ENCODE results near the gene ZNF547.

The ZNF547 gene

DNA sequence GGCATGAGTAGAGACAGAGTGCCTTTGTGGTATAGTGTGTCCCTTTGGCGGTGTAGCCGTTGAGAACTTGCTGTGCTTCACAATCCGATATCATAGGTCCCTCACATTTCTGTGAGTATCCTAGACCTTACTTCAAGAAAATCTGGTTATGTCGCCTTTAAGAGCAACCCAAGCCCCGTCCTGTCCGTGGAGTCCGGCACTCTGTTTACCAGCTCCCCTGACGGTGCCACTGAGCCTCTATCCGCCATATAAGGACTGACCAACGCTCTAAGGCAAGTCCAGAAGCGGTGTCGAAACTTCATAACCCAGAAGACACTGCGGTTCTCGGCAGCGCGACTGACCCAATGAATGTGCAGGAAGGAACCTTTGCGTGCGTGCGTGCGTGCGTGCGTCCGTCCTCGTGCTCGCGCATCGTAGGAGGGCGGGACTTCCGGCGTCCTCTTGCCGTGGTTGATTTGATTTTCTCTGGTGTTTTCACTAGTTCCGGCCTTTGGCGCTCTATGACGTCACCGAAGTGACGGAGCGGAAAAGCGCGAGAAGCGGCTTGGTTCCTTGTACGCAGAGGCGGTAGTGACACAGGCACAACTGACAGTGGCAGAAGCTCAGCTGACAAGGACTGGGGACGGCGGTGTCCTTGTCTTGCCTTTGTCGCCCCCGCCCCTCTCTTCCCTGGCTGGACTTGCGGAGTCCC is at the start of gene ZNF547, which contains the start of gene TRAPPC2B:
Gene ZNF547 (plus strand): TSS at position 555 of the 691 bp plus-strand sequence. CDS start 5,005 bp downstream, outside the sequence.
Gene TRAPPC2B (plus strand): TSS at position 555 of the 691 bp plus-strand sequence. CDS start 1,283 bp downstream, outside the sequence.
- DNase-seq (ENCODE audit: low spot score) = peak; percentile 99

DNA sequence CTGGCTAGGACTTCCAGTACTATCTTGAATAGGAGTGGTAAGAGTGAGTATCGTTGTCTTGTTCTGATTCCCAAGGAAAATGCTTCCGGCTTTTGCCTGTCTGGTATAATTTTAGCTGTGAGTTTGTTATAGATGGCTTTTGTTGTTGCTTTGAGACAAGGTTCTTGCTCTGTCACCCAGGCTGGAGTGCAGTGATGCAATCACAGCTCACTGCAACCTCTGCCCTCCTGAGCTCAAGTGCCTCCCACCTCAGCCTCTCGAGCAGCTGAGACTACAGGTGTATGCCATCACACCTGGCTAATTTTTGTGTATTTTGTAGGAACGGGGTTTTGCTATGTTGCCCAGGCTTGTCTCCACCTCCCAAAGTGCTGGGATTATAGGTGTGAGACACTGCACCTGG is 49.2 kb upstream of the ZNF547 start:
- DNase-seq (ENCODE audit: low spot score) = no peak

DNA sequence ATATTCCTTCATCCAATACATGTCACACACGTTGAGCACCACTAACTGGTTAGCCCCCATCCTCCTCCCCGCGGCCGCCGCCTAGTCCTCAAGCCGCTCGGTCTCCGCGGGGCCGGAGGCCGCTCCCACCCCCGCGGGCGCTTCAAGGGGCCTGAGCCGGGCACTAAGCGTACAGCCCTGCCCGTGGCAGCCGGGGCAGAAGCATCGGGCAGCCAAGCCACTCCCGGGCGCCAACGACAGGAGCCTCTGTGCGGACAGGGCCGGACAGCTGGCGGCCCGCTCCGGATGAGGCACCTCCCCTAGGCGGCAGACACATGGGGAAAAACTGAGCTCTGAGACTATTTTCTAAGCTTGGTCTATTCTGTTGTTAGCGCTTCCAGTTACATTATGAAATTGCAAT is 45.8 kb upstream of the ZNF547 start:
- DNase-seq (ENCODE audit: low spot score) = no peak

DNA sequence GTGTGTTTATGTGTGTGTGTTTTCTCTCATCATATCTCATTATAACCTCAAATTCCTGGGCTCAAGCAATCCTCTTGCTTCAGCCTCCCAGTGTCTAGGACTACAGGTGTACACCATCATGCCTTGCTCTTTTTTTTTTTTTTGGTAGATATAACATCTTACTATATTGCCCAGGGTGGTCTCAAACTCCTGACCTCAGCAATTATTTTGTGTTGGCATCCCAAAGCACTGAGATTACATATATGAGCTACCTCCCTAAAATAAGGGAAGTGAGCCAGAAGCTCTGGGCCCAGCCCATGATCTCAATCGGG is 43.5 kb upstream of the ZNF547 start:
- no peak for DNase-seq (ENCODE audit: low spot score)

DNA sequence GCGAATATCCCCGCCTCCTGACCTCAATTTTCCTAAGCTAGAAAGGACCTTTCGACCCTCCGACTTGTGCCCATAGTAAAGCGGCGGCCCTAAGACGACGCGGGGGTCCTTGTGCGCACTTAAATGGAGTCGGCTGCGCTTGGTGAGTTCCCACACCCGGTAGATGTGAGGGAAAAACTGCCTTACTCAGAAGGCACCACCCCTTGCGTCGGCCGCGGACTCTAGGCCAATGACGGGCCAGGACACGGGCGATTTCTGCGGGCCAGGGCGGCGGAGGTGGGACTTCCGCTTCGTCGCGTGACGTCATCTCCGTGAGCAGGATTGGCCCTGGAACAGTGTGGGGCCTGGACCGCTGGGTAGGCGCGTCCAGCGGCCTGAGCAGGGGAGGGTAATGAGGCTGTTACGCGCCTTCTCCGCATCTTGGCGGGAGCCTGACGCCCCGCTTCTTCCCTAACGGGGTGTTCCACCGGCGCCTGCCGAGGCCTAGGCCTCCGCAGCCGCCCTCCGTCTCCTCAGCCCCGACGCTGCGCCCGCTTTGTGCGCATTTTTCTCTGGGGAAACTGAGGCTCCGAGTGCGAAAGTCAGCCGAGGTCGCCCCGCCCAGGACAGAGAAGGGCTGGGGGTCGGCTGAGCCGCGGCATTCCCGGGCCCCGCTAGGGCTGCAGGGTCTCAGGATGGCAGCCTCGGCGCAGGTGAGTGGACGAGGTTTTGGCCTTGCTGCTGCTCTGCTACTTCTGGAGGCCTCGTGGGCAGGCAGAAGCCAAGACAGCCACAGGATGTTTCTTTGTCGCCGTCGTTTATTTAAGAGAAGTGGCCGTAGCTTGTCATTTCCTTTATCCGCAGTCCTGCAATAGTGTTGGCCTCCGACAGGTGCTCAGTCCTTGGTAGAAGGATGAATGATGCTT is 42.9 kb upstream of the ZNF547 start, which contains the start of gene ZNF543:
Gene ZNF543 (plus strand): TSS at position 293 of the 905 bp plus-strand sequence. CDS start 382 bp downstream, at position 675.
- DNase-seq (ENCODE audit: low spot score) = peak; percentile 95

DNA sequence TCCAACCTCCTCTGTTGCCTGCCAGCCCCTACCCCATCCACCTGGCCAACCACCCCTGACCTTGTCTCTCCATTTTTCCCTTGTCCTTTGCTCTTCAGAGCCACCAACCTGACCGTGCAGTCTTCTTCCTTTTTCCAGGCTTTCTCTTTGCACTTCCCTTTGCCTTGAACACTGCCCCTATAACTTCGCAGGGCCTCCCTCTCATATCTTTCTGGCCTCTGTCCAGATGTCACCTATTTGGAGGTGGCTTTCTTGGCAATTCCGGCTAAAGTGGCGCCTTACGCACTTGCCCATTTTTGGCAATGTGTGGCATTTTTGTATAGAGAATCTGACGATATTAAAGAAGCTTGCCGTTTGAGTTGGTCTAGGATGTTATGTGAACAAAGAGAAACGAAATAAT is 42.2 kb upstream of the ZNF547 start:
- no peak for DNase-seq (ENCODE audit: low spot score)

DNA sequence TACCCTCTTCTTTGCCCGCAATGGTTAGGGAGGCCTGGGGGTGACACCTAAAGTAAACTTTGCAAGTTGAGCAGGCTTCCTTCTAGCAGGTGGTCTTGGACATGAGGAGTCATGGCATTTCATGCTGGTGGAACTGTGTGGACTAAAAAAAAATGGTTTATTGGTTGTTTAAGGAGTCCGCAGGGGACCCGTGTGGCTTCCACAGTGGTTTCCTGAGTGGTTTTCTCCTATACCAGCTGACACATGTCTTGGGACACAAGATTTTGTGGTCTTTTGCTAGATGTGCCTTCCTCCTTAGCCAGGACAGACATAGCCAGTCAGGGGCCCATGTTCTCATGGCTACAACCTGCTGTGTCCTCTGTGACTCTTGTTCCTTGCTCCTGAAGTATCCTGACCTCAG is 41.6 kb upstream of the ZNF547 start:
- DNase-seq (ENCODE audit: low spot score) = no peak

DNA sequence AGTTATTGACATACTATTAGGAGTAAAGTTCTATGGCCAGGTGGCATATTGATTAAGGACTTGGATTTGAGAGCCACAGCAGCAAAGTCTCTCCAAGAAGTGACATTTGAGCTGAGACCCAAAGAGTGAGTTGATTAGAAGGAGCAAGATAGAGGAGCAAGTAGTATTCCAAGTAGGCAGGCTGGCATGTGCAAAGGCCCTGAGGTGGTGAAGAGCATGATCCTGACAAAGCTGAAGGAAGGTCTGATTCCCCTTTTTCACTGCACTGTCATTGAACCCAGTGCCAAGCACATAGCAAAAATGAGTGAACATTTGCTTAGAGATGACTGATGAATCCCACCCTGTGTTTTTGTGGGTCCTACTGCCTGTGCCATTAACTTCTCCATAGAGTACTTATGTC is 38.4 kb upstream of the ZNF547 start:
- no peak for DNase-seq (ENCODE audit: low spot score)

DNA sequence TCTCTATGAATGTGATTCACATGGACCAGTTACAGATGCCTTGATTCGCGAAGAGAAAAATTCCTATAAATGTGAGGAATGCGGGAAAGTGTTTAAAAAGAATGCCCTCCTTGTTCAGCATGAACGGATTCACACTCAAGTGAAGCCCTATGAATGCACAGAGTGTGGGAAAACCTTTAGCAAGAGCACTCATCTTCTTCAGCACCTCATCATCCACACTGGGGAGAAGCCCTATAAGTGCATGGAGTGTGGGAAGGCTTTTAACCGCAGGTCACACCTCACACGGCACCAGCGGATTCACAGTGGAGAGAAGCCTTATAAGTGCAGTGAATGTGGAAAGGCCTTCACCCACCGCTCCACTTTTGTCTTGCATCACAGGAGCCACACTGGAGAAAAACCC is 35.4 kb upstream of the ZNF547 start:
- no peak for DNase-seq (ENCODE audit: low spot score)

DNA sequence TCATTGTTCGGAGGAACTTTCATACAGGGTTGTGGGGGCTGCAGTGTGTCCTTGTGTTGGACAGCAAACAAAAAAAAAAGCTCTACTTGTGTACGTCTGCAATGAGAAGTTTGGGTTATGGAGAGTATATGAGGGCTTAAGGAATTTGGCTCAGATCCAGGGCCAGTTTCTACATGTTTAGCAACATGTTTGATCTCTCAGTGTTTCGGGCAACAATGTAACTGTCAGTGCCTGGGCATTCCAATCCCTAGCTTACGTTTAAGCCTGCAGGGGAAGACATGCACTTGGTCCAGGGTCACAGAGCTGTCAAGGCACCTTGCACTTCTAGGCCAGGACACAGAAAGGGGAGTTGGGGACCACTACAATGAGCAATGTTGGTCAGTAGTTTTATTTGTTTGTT is 29.2 kb upstream of the ZNF547 start:
- no peak for DNase-seq (ENCODE audit: low spot score)

DNA sequence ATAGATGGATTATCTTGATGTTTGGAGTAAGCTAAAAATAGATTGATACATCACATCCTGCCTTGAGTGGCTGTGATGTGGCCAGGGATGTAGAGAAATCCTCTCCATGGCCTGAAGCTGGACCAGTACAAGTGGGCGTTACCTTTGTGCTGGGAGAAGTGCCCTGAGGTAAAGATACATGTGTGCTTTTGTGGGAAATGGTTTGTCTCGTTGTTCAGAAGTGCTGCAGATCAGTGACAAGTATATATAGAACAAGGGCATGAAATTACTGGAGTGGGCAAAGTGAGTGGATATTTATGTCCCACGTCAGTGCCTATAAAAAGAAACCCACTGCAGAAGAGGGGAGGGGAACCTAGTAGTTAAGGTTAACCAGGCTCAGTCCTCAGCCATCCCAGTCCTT is 24.5 kb upstream of the ZNF547 start:
- no peak for DNase-seq (ENCODE audit: low spot score)

DNA sequence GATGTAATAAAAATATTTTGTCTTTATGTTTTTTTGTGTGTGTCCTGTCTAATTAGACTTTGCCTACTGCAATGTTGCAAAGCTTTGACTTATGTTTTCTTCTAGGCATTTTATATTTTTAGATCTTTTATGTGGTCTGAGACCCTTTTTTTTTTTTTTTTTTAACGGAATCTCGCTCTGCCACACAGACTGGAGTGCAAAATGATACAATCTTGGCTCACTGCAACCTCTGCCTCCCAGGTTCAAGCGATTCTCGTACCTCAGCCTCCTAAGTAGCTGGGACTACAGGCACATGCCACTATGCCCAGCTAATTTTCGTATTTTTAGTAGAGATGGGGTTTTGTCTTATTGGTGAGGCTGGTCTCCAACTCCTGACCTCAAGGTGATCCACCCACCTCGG is 20.8 kb upstream of the ZNF547 start:
- no peak for DNase-seq (ENCODE audit: low spot score)

DNA sequence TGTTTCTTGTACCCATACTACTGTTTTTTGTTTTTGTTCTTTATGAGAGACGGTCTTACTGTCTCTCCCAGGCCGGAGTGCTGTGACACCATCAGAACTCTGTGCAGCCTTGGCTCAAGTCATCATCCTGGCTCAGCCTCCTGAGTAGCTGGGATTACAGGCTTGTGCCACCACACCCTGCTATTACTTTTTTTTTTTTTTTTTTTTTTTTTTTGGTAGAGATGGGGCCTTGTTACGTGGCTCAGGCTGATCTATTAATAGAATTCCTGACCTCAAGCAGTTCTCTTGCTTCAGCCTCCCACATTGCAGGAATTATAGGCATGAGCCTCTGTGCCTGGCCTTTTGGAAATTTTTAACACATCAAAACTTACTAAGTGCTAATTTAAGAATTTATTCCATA is 15.2 kb upstream of the ZNF547 start:
- DNase-seq (ENCODE audit: low spot score) = no peak

DNA sequence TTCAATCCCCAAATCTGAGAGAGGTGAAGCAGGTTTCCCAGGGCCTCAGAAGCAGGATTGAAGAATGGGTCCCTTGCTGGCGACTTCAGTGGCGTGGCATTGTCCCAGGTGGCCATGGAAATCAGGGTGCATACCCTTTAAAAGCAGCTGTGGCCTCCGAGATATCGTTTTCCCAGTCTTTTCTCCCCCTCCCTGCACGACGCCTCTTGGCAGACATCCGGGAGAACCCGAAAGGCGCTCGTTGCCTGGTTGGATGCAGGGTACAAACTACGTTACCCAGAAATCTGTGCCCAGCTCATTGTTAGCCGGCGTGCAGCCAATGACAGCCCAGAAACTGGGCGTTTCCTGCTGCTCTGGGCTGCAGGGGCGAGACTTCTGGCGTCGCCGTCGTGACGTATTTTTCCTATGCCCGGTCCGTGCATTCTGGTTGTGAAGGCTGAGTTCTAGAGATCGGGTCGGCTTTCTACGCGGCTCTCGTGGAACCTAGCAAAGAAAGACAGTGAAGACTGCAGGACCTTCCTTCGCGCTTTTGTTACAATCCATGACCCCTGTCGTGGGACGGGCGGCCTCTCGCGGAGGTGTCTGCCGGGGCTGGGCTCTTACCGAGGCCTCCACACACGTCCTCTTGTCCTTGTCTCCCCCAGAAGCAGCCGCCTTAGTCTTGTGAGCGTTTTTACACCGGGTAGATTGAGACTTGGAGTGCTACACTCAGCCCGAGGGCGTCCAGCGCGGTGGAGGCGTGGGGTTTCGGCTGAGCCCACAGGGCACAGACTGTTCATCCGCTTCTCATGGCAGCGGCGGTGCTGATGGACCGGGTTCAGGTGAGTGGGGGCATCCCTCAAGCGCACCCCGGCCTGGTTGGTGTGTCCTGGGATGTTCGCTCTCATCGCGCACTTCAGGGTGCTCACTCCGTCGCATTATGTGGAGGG is 12.2 kb upstream of the ZNF547 start, which contains the start of gene ZNF304:
Gene ZNF304 (plus strand): TSS at position 395 of the 929 bp plus-strand sequence. CDS start 394 bp downstream, at position 789.
- peak; percentile 96 for DNase-seq (ENCODE audit: low spot score)

DNA sequence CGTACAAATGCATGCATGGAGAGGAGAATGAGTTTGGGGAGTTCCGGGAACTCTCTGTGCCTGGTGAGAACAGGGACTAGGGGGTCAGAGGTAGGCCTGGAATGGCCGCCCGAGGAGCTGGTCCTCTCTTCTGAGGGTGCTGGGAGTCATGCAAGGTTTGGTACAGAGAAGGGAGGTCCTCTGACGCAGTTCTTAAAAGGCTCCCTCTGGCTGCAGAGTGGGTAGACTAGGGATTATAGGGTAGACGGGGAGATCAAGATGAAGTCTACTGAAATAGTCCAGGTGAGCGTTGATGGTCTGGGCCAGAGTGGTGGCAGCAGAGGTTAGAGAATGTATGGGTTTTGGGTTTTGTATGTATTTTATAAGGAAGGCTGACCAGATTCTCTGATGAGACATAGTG is 11.5 kb upstream of the ZNF547 start:
- no peak for DNase-seq (ENCODE audit: low spot score)

DNA sequence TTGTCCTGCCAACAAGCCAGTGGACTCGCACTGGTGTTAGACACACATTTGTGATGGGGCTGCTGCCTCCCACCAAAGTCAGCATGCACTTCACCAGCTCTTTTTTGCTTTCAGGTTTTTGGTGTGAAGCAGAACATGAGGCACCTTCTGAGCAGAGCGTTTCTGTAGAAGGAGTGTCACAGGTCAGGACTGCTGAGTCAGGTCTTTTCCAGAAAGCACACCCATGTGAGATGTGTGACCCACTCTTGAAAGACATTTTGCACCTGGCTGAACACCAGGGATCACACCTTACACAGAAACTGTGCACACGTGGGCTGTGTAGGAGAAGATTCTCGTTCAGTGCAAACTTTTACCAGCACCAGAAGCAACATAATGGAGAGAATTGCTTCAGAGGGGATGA is 7.4 kb upstream of the ZNF547 start:
- no peak for DNase-seq (ENCODE audit: low spot score)

DNA sequence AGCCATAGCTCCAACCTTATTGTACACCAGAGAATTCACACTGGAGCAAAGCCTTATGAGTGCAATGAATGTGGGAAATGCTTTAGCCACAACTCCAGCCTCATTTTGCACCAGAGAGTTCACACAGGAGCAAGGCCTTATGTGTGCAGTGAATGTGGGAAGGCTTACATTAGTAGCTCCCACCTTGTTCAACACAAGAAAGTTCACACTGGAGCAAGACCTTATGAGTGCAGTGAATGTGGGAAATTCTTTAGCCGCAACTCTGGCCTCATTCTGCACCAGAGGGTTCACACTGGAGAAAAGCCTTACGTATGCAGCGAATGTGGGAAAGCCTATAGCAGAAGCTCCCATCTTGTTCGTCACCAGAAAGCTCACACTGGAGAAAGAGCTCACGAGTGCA is 5.9 kb upstream of the ZNF547 start:
- DNase-seq (ENCODE audit: low spot score) = no peak

DNA sequence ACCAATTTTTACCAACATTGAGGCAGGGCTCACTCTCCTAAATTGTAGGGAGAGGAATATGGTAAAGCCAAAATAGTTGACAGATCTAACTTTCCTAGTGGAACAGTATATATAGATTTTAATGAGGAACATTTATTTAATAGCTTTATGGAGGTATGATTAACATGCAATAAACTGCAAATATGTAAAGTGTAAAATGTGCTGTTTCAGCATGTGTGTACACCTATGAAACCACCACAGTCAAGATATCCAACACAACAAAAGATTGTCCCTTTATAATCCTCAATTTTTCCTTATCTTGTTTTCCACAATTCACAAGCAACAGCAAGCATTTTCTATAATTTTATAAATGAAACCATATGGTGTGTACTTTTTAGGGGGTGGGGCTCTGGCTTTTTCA is 4.1 kb upstream of the ZNF547 start:
- no peak for DNase-seq (ENCODE audit: low spot score)

DNA sequence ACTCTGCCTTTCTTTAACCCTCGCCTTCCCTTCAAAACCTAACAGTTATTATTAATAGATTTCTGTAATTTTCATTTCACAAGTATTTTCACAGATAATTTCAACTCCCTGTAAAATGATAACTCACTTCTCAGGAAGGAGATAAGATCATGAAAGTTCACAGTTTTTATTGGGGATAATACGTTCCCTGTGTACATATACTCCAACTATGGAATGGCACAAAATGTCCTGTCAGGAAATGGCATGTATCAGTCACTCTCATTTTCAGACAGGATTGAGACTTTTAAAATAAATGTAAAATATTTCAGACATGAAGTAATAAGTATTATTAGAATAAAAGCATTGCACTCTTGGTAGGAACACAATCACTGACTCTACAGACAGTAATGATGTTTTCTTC is 932 bp upstream of the ZNF547 start:
- no peak for DNase-seq (ENCODE audit: low spot score)

DNA sequence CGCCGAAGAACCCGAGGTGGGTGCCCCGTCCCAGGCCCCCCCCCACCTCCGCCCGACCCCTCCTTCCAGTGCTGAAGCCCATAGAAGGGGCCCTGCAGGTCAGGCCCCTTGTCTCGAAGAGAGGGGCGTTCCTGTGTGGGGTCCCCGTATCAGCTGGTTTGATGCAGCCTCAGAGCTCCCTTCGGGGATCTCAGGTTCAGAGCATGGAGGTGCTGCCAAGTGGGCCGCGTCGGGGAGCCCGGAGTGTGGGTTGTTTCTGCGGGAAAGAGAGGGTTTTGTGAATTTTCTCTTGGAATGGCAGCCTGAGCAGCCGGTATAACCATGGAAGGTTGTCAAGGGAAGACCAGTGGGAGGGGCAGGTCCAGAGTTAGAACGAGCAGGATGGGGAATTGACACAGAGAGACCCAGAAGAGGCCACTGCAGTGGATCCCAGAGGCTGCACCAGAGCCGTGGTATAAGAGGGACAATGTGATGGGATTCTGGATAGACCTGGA is 384 bp downstream of the ZNF547 start:
- DNase-seq (ENCODE audit: low spot score) = peak; percentile 21

DNA sequence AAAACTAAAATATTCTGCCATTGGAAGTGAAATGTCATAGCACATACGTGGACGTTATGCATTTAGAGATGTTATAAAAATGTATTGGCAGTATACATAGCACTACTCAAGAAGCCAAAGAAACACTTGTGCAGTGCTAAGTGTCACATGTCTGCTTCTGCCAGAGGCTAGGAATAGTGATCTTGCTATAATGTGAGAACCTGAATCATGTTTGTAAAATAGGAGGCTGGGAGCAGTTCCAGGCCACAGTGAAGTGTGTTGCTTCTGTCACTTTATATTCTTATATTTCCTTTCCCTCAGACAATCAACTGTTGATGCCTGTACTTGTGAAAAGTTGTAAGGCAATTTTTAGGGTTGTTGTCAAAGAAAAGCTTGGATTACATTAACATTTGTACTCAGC is 3.4 kb downstream of the ZNF547 start:
- no peak for DNase-seq (ENCODE audit: low spot score)

DNA sequence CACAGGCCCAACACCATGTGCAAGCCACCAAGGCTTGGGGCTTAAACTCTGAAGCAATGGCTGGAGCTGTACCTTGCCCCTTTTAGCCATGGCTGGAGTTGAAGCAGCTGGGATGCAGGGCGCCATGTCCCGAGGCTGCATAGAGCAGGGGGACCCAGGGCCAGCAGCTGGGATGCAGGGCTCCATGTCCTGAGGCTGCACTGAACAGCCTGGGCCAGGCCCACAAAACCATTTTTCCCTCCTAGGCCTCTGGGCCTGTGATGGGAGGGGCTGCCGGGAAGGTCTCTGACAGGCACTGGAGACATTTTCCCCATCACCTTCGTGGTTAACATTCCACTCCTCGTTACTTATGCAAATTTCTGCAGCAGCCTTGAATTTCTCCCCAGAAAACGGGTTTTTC is 10.8 kb downstream of the ZNF547 start:
- DNase-seq (ENCODE audit: low spot score) = no peak
